NCI-H1105 treated with DMSO at 0.1 percent for 48 hours (cell line): ENCODE results near the gene EMCN.
"Not testable (repeated sequence)": the region's sequence is repeated elsewhere in the genome, so short reads cannot be mapped to it uniquely, and the experiment has no call there.

ENCODE experiments used
- DNase-seq: peaks from one replicate; lab custom pipeline; 2025; lab: John Stamatoyannopoulos, UW

The EMCN gene

GRCh38 chr4:100517864-100518341 is at the start of gene EMCN:
TSS of gene EMCN (minus strand) at chr4:100518022. CDS start at chr4:100517914, 108 bp downstream.
- no peak for DNase-seq

GRCh38 chr4:100566396-100566795 is 48.6 kb upstream of the EMCN start:
- no peak for DNase-seq

GRCh38 chr4:100557306-100557705 is 39.5 kb upstream of the EMCN start:
- DNase-seq, result no peak

- DNase-seq, result no peak
Observed at GRCh38 chr4:100555611-100556337, 38.0 kb upstream of the EMCN start.

GRCh38 chr4:100548200-100548560 is 30.4 kb upstream of the EMCN start:
- DNase-seq, result no peak

- DNase-seq, result no peak
Observed at GRCh38 chr4:100547541-100548199, 29.8 kb upstream of the EMCN start.

GRCh38 chr4:100545427-100545826 is 27.6 kb upstream of the EMCN start:
- no peak for DNase-seq

- no peak for DNase-seq
Observed at GRCh38 chr4:100540131-100540530, 22.3 kb upstream of the EMCN start.

- DNase-seq, result no peak
Observed at GRCh38 chr4:100539706-100540105, 21.9 kb upstream of the EMCN start.

GRCh38 chr4:100533741-100534140 is 15.9 kb upstream of the EMCN start:
- no peak for DNase-seq

GRCh38 chr4:100530161-100530560 is 12.3 kb upstream of the EMCN start:
- DNase-seq, result not testable (repeated sequence)

- DNase-seq, result no peak
Observed at GRCh38 chr4:100525686-100526085, 7.9 kb upstream of the EMCN start.

- DNase-seq, result no peak
Observed at GRCh38 chr4:100519205-100519604, 1.4 kb upstream of the EMCN start.

- DNase-seq, result no peak
Observed at GRCh38 chr4:100516225-100516624, 1.6 kb downstream of the EMCN start.

GRCh38 chr4:100511896-100512295 is 5.9 kb downstream of the EMCN start:
- DNase-seq, result no peak

GRCh38 chr4:100510551-100510950 is 7.3 kb downstream of the EMCN start:
- DNase-seq, result no peak

GRCh38 chr4:100509386-100509785 is 8.4 kb downstream of the EMCN start:
- DNase-seq, result no peak

GRCh38 chr4:100508691-100509090 is 9.1 kb downstream of the EMCN start:
- no peak for DNase-seq

- DNase-seq, result no peak
Observed at GRCh38 chr4:100504086-100504874, 13.5 kb downstream of the EMCN start.

- DNase-seq, result no peak
Observed at GRCh38 chr4:100497791-100498190, 20.0 kb downstream of the EMCN start.

- DNase-seq, result no peak
Observed at GRCh38 chr4:100495074-100495473, 22.7 kb downstream of the EMCN start.

GRCh38 chr4:100494166-100494565 is 23.7 kb downstream of the EMCN start:
- DNase-seq, result no peak

GRCh38 chr4:100493756-100494155 is 24.1 kb downstream of the EMCN start:
- no peak for DNase-seq
